ENCODE results near the gene KRTAP4-3. TPM values are rescaled to one million over a fixed set of nuclear protein-coding genes. Genes with fewer than 3 reads are reported as not detected.
"Not testable (repeated sequence)": the region's sequence is repeated elsewhere in the genome, so short reads cannot be mapped to it uniquely, and the experiment has no call there.

The KRTAP4-3 gene
- polyA plus RNA-seq, 1 donor from 2014 or later, result not detected

- no peaks in the 10 kb centered on the region for H3K36me3 Mint-ChIP-seq
- H3K4me3 Mint-ChIP-seq, result peak within 1 kb of the TSS in 1 of 4 donors; percentile 1
- peaks cover 11 to 32% (median 11%) of the 10 kb centered on the region in 3 donors for H3K9me3 Mint-ChIP-seq
- H3K4me1 Mint-ChIP-seq, result peaks cover 1 to 7% (median 4%) of the 10 kb centered on the region in 3 donors
- no peak within 1 kb of the TSS for H3K27ac Mint-ChIP-seq
- peaks cover 3% of the 10 kb centered on the region for H3K27me3 Mint-ChIP-seq
Measured at GRCh38 chr17:41140360-41141131, 27.5 kb downstream of the KRTAP4-3 start, which contains the start of gene KRTAP4-6. TSS of gene KRTAP4-6 (minus strand) at chr17:41140544. CDS start at chr17:41140487, 57 bp downstream.

DNA sequence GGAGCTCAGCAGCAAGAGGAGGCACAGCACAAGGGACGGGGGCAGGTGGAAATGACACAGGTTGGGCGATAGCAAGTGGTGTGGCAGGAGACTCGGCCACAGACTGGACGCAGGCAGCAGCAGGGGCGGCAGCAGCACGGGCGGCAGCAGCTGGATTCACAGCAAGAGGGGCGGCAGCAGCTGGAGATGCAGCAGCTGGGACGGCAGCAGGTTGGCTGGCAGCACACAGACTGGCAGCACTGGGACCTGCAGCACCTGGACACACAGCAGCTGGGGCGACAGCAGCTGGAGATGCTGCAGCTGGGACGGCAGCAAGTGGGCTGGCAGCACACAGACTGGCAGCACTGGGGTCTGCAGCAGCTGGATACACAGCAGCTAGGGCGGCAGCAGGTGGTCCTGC, 28.2 kb downstream of the KRTAP4-3 start:
- H3K4me3 Mint-ChIP-seq, result peak overlapping the region in 1 of 4 donors; percentile 1
- not testable (repeated sequence) for H3K4me1 Mint-ChIP-seq, H3K36me3 Mint-ChIP-seq, H3K27ac Mint-ChIP-seq, H3K27me3 Mint-ChIP-seq
- peaks cover 11 to 32% (median 11%) of the 10 kb centered on the region in 3 donors for H3K9me3 Mint-ChIP-seq

- Mint-ChIP-seq H3K36me3 (no peaks in the 10 kb centered on the region), H3K27me3 (no peaks in the 10 kb centered on the region), H3K4me1 (peaks cover 0 to 26% (median 22%) of the 10 kb centered on the region in 3 donors), H3K4me3 (no peak overlapping the region), H3K9me3 (peaks cover 5 to 8% (median 5%) of the 10 kb centered on the region in 3 donors), H3K27ac (peak overlapping the region in 1 of 3 donors; percentile 57)
Measured at GRCh38 chr17:41133880-41134735, 33.9 kb downstream of the KRTAP4-3 start.

- Mint-ChIP-seq H3K36me3 (no peaks in the 10 kb centered on the region), H3K9me3 (peaks cover 1 to 9% (median 3%) of the 10 kb centered on the region in 3 donors), H3K27ac (no peak overlapping the region), H3K4me1 (peaks cover 0 to 29% (median 28%) of the 10 kb centered on the region in 3 donors), H3K27me3 (no peaks in the 10 kb centered on the region), H3K4me3 (no peak overlapping the region)
Measured at GRCh38 chr17:41131979-41132378, 36.0 kb downstream of the KRTAP4-3 start.

DNA sequence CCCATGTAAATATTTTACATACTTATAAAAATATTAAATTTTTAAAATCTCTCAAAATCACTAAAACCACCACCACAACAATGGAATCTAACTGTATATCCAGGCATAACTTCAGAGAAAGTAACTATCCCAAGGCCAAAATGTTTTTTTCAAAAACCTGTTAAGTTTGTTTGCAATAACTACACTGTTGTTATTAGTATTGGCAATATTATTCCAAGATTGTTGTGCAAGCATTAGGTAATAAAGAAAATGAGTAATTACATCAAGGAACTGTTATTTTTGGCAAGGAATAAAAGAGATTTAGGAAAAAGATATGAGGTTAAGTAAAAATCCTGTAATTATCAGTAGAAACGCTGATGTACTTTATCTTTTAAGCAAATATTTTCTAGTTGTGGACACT, 40.6 kb downstream of the KRTAP4-3 start:
- no peak overlapping the region for H3K27ac Mint-ChIP-seq
- H3K4me3 Mint-ChIP-seq, result no peak overlapping the region
- no peaks in the 10 kb centered on the region for H3K36me3 Mint-ChIP-seq
- peaks cover 0 to 7% (median 4%) of the 10 kb centered on the region in 3 donors for H3K9me3 Mint-ChIP-seq
- H3K27me3 Mint-ChIP-seq, result peaks cover 5% of the 10 kb centered on the region
- peaks cover 0 to 39% (median 38%) of the 10 kb centered on the region in 3 donors for H3K4me1 Mint-ChIP-seq

DNA sequence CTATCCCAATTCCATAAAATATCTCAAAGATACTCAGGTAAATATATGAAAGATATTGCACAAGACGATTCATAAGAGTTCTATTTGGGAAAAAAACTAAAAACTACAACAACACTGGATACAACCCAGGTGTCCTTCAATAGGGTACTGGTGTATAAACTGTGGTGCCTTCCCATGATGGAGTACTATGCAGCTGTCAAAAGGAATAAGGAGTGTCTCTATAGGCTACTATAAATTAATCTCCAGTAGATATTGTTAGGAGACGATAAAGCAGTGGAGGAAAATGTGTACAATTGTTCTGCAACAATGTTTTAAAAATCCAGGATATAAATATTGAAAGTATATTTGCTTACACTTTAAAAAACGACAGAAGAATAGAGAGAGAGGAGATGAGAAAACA, 41.6 kb downstream of the KRTAP4-3 start:
- H3K27me3 Mint-ChIP-seq, result peaks cover 5% of the 10 kb centered on the region
- peak overlapping the region in 1 of 3 donors; percentile 25 for H3K27ac Mint-ChIP-seq
- H3K9me3 Mint-ChIP-seq, result peaks cover 0 to 7% (median 6%) of the 10 kb centered on the region in 3 donors
- H3K4me1 Mint-ChIP-seq, result peaks cover 0 to 33% (median 31%) of the 10 kb centered on the region in 3 donors
- no peak overlapping the region for H3K4me3 Mint-ChIP-seq
- no peaks in the 10 kb centered on the region for H3K36me3 Mint-ChIP-seq

- no peak overlapping the region for H3K27ac Mint-ChIP-seq
- peaks cover 5% of the 10 kb centered on the region for H3K27me3 Mint-ChIP-seq
- H3K9me3 Mint-ChIP-seq, result peaks cover 3 to 7% (median 6%) of the 10 kb centered on the region in 3 donors
- H3K4me3 Mint-ChIP-seq, result no peak overlapping the region
- H3K36me3 Mint-ChIP-seq, result no peaks in the 10 kb centered on the region
- H3K4me1 Mint-ChIP-seq, result peaks cover 1 to 34% (median 32%) of the 10 kb centered on the region in 3 donors
Measured at GRCh38 chr17:41125064-41125463, 43.0 kb downstream of the KRTAP4-3 start.

GRCh38 chr17:41123991-41124371, 44.0 kb downstream of the KRTAP4-3 start, which contains the start of gene KRTAP4-12:
TSS of gene KRTAP4-12 (minus strand) at chr17:41124182. CDS start at chr17:41124122, 60 bp downstream.
- Mint-ChIP-seq H3K4me1 (peaks cover 2 to 34% (median 32%) of the 10 kb centered on the region in 3 donors), H3K4me3 (peak within 1 kb of the TSS in 2 of 4 donors; percentile 1 to 72), H3K27ac (peak within 1 kb of the TSS in 2 of 3 donors; percentile 10 to 27)
- H3K27me3 Mint-ChIP-seq, H3K9me3 Mint-ChIP-seq, H3K36me3 Mint-ChIP-seq: not testable (repeated sequence)

GRCh38 chr17:41123292-41123990, 44.6 kb downstream of the KRTAP4-3 start:
- Mint-ChIP-seq H3K4me3 (peak overlapping the region in 2 of 4 donors; percentile 1 to 72), H3K4me1 (peaks cover 2 to 34% (median 30%) of the 10 kb centered on the region in 3 donors), H3K27ac (peak overlapping the region in 2 of 3 donors; percentile 10 to 27)
- H3K9me3 Mint-ChIP-seq, H3K27me3 Mint-ChIP-seq, H3K36me3 Mint-ChIP-seq: not testable (repeated sequence)

DNA sequence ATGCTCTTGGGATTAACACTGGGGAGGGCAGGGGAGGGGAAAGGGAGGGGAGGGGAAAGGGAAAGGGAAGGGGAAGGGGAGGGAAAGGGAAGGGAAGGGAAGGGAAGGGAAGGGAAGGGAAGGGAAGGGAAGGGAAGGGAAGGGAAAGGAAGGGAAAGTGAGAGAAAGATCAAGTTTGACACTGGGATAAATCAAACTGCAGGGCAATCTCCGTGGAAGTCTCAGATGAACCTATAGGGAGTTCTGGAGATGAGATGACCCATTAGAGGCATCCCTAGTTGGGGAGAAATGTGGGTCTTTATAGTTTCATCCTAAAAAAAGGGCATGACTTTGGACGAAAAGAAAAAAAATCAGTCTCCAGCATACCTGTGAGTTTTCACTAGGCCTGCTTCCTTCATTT, 46.3 kb downstream of the KRTAP4-3 start:
- Mint-ChIP-seq H3K9me3 (peaks cover 0 to 5% (median 5%) of the 10 kb centered on the region in 3 donors), H3K27ac (no peak overlapping the region), H3K4me1 (peaks cover 2 to 40% (median 31%) of the 10 kb centered on the region in 3 donors), H3K36me3 (no peaks in the 10 kb centered on the region), H3K27me3 (peaks cover 10% of the 10 kb centered on the region), H3K4me3 (no peak overlapping the region)

- H3K36me3 Mint-ChIP-seq, H3K9me3 Mint-ChIP-seq: not testable (repeated sequence)
- Mint-ChIP-seq H3K4me3 (peak overlapping the region in 3 of 4 donors; percentile 30 to 63 (median 59)), H3K4me1 (peaks cover 2 to 53% (median 45%) of the 10 kb centered on the region in 3 donors), H3K27ac (peak overlapping the region; percentile 89 to 92 (median 89)), H3K27me3 (peaks cover 14% of the 10 kb centered on the region)
Measured at GRCh38 chr17:41119696-41120690, 48.0 kb downstream of the KRTAP4-3 start.

DNA sequence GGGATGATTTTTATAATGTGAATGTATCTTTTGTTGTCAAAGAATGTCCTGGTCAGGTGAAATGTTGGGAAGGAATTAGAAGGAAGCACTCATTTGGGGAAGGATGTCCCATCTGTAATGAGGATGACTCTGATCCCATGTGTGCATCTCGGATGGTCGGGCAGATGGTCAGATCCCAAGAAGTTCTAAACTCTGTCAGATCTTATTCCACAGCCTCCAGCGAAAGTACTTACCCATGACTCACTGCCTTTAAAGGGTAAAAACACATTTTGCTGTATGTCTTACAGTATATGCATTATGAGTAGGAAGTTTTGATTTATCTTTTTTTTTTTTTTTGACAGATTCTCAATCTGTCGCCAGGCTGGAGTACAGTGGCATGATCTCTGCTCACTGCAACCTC, 49.3 kb downstream of the KRTAP4-3 start:
- H3K4me1 Mint-ChIP-seq, result peaks cover 2 to 48% (median 41%) of the 10 kb centered on the region in 3 donors
- H3K27ac Mint-ChIP-seq, result peak overlapping the region in 1 of 3 donors; percentile 49
- H3K36me3 Mint-ChIP-seq, result no peaks in the 10 kb centered on the region
- peaks cover 14% of the 10 kb centered on the region for H3K27me3 Mint-ChIP-seq
- peaks cover 0 to 7% (median 2%) of the 10 kb centered on the region in 3 donors for H3K9me3 Mint-ChIP-seq
- H3K4me3 Mint-ChIP-seq, result peak overlapping the region in 2 of 4 donors; percentile 25 to 36

GRCh38 chr17:41117846-41118386, 50.1 kb downstream of the KRTAP4-3 start, which contains the start of gene KRTAP4-11:
TSS of gene KRTAP4-11 (minus strand) at chr17:41118373. CDS start at chr17:41118315, 58 bp downstream.
- not testable (repeated sequence) for H3K27me3 Mint-ChIP-seq, H3K36me3 Mint-ChIP-seq, H3K9me3 Mint-ChIP-seq
- Mint-ChIP-seq H3K4me1 (peaks cover 2 to 43% (median 35%) of the 10 kb centered on the region in 3 donors), H3K4me3 (peak within 1 kb of the TSS in 2 of 4 donors; percentile 25 to 85), H3K27ac (peak within 1 kb of the TSS; percentile 15 to 63 (median 49))
